ENCODE results near the gene TET3. TPM values are rescaled to one million over a fixed set of nuclear protein-coding genes. Genes with fewer than 3 reads are reported as not detected.

Gene TET3
- total and polyA plus RNA-seq, 2 donors (not counting 1 experiment from before 2014, with no cell fraction given), result 2.1 to 3.1 TPM

DNA sequence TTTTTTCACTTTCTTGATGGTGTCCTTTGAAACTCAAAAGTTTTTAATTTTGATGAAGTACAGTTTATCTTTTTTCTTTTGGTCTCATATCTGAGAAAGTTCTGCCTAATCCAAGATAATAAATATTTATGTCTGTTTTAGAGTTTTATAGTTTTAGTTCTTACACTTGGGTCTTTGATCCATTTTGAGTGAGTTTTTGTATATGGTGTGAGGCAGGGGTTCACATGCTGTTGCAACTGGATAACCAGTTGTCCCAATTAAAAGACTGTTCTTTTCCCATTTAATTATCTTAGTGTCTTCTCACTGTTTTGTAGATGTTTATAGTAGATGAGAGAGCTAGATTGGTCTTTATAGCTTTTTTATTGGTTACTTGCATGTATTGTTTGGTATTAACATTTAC is 43.6 kb downstream of the TET3 start:
- peaks cover 9% of the 10 kb centered on the region for H3K79me2 ChIP-seq (ENCODE audit: control insufficient read depth, insufficient read depth, low read length)
- no peaks in the 10 kb centered on the region for H3K9me3 ChIP-seq (ENCODE audit: control insufficient read depth, insufficient read depth, low read depth, low read length)
- no peaks in the 10 kb centered on the region for H3K36me3 ChIP-seq (ENCODE audit: control insufficient read depth, insufficient read depth, low read length)
- H4K20me1 ChIP-seq (ENCODE audit: control insufficient read depth, extremely low read depth, insufficient read depth, low read length), result no peaks in the 10 kb centered on the region
- no peak overlapping the region for H3K9ac ChIP-seq (ENCODE audit: insufficient read depth, low read length)
- H3K4me2 ChIP-seq (ENCODE audit: extremely low read depth, insufficient read depth, low read length), result no peak overlapping the region
- no peak overlapping the region for H3K27ac ChIP-seq (ENCODE audit: insufficient read depth, low read length)
- peaks cover 4% of the 10 kb centered on the region for H3K4me1 ChIP-seq (ENCODE audit: control insufficient read depth, extremely low read depth, insufficient read depth, low read length)
- TF ChIP-seq, protein P1, sequence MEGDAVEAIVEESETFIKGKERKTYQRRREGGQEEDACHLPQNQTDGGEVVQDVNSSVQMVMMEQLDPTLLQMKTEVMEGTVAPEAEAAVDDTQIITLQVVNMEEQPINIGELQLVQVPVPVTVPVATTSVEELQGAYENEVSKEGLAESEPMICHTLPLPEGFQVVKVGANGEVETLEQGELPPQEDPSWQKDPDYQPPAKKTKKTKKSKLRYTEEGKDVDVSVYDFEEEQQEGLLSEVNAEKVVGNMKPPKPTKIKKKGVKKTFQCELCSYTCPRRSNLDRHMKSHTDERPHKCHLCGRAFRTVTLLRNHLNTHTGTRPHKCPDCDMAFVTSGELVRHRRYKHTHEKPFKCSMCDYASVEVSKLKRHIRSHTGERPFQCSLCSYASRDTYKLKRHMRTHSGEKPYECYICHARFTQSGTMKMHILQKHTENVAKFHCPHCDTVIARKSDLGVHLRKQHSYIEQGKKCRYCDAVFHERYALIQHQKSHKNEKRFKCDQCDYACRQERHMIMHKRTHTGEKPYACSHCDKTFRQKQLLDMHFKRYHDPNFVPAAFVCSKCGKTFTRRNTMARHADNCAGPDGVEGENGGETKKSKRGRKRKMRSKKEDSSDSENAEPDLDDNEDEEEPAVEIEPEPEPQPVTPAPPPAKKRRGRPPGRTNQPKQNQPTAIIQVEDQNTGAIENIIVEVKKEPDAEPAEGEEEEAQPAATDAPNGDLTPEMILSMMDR (conservative IDR thresholded peaks at IDR 0.05 in 1 of 2, IDR thresholded peaks at IDR 0.05 in 1 of 2; ENCODE audit: low read depth in 1 of 2, low read length in 2 of 2), result no peak
- TF ChIP-seq EZH2 (IDR thresholded peaks at IDR 0.05; ENCODE audit: low read length, missing control alignments), result no peak
- no peak overlapping the region for H2AFZ ChIP-seq (ENCODE audit: low read length)
- H3K4me3 ChIP-seq (replicated peaks in 1 of 4; ENCODE audit: control extremely low read depth in 1 of 4, insufficient read depth in 1 of 4, low read depth in 3 of 4, low read length in 4 of 4), result no peak overlapping the region
- DNase-seq (ENCODE audit: low read depth in 2 of 2), result no peak
- H3K27me3 ChIP-seq (ENCODE audit: control insufficient read depth, insufficient read depth, low read length), result no peaks in the 10 kb centered on the region

DNA sequence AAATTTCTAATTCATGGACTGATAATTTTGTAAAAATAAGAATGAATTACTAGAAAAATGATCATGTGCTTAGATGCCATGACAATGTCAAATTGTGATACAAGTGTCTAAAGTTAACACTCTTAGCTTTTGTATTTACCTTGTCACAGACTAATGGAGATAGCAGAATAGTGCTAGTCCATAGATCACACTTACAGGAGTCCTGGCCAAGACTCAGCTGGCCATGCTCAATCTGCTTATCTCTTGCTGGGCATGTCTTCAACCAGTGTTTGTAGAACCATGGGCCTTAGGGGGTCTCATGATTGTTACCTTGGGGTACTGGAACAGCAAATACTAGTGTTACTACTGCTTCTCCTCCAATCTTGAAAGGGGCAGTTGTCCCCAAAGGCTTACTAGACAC is 44.0 kb downstream of the TET3 start:
- H3K9ac ChIP-seq (ENCODE audit: insufficient read depth, low read length), result no peak overlapping the region
- H3K36me3 ChIP-seq (ENCODE audit: control insufficient read depth, insufficient read depth, low read length), result no peaks in the 10 kb centered on the region
- no peaks in the 10 kb centered on the region for H4K20me1 ChIP-seq (ENCODE audit: control insufficient read depth, extremely low read depth, insufficient read depth, low read length)
- peaks cover 4% of the 10 kb centered on the region for H3K4me1 ChIP-seq (ENCODE audit: control insufficient read depth, extremely low read depth, insufficient read depth, low read length)
- H2AFZ ChIP-seq (ENCODE audit: low read length), result no peak overlapping the region
- H3K27ac ChIP-seq (ENCODE audit: insufficient read depth, low read length), result no peak overlapping the region
- no peaks in the 10 kb centered on the region for H3K27me3 ChIP-seq (ENCODE audit: control insufficient read depth, insufficient read depth, low read length)
- H3K4me2 ChIP-seq (ENCODE audit: extremely low read depth, insufficient read depth, low read length), result no peak overlapping the region
- H3K9me3 ChIP-seq (ENCODE audit: control insufficient read depth, insufficient read depth, low read depth, low read length), result no peaks in the 10 kb centered on the region
- TF ChIP-seq EZH2 (IDR thresholded peaks at IDR 0.05; ENCODE audit: low read length, missing control alignments), result no peak
- TF ChIP-seq, protein P1 (conservative IDR thresholded peaks at IDR 0.05 in 1 of 2, IDR thresholded peaks at IDR 0.05 in 1 of 2; ENCODE audit: low read depth in 1 of 2, low read length in 2 of 2), result no peak
- H3K79me2 ChIP-seq (ENCODE audit: control insufficient read depth, insufficient read depth, low read length), result peaks cover 9% of the 10 kb centered on the region
- H3K4me3 ChIP-seq (replicated peaks in 1 of 4; ENCODE audit: control extremely low read depth in 1 of 4, insufficient read depth in 1 of 4, low read depth in 3 of 4, low read length in 4 of 4), result no peak overlapping the region
- no peak for DNase-seq (ENCODE audit: low read depth in 2 of 2)

DNA sequence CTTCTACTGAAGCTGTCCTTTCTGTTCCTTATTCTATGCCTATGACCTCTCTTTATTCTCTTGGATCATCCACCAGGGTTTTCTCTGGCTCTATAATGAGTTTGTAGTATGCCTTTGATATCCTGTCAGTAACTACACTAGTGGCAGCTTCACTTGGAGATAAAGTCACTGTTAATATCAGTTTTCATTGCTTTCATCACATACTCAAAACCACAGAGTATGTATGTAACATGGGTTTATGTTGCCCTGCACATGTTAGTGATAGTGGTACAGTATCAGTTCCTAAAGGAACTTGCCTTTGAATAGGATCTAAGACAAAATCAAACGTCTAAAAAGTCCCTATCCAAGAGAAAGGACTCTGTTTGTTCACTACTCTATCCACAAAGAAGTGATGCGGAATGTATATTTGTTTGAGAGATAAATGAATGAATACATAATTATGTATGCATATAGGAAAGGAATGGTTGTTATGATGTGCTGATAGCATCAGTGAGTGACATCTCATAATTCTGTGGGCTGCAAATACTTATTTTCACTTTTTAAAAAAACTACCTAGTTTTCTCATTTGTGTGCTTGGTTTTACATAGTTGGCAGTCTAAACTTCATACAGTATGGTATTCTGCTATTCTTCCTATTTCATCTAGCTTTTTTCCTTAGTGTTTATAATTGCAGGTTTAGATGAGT is 45.1 kb downstream of the TET3 start:
- TF ChIP-seq, protein P1 (conservative IDR thresholded peaks at IDR 0.05 in 1 of 2, IDR thresholded peaks at IDR 0.05 in 1 of 2; ENCODE audit: low read depth in 1 of 2, low read length in 2 of 2), result no peak
- no peak for TF ChIP-seq EZH2 (IDR thresholded peaks at IDR 0.05; ENCODE audit: low read length, missing control alignments)
- Histone ChIP-seq H3K9ac (ENCODE audit: insufficient read depth, low read length) (no peak overlapping the region), H4K20me1 (ENCODE audit: control insufficient read depth, extremely low read depth, insufficient read depth, low read length) (no peaks in the 10 kb centered on the region)

More for the DNA sequence above, 45.1 kb downstream of the TET3 start:
- H3K4me3 ChIP-seq (replicated peaks in 1 of 4; ENCODE audit: control extremely low read depth in 1 of 4, insufficient read depth in 1 of 4, low read depth in 3 of 4, low read length in 4 of 4), result no peak overlapping the region
- peaks cover 4% of the 10 kb centered on the region for H3K4me1 ChIP-seq (ENCODE audit: control insufficient read depth, extremely low read depth, insufficient read depth, low read length)
- H3K9me3 ChIP-seq (ENCODE audit: control insufficient read depth, insufficient read depth, low read depth, low read length), result no peaks in the 10 kb centered on the region
- H3K36me3 ChIP-seq (ENCODE audit: control insufficient read depth, insufficient read depth, low read length), result no peaks in the 10 kb centered on the region
- no peak overlapping the region for H2AFZ ChIP-seq (ENCODE audit: low read length)
- H3K27ac ChIP-seq (ENCODE audit: insufficient read depth, low read length), result no peak overlapping the region
- no peaks in the 10 kb centered on the region for H3K27me3 ChIP-seq (ENCODE audit: control insufficient read depth, insufficient read depth, low read length)
- H3K4me2 ChIP-seq (ENCODE audit: extremely low read depth, insufficient read depth, low read length), result no peak overlapping the region
- DNase-seq (ENCODE audit: low read depth in 2 of 2), result no peak
- H3K79me2 ChIP-seq (ENCODE audit: control insufficient read depth, insufficient read depth, low read length), result peaks cover 7% of the 10 kb centered on the region
